Activated T-cell treated with anti-CD3 and anti-CD28 coated beads, Interleukin-2, amount 50 U/mL, for 1 hour (primary cell): Measurements from ENCODE around the gene FBXO31.

ENCODE experiments used
- DNase-seq: peaks from one replicate; pipeline ENCODE4 v3.0.0-alpha.2; 2020

The FBXO31 gene

GRCh38 chr16:87410968-87411367 is 27.4 kb upstream of the FBXO31 start:
- DNase-seq: no peak

- no peak for DNase-seq
Observed at GRCh38 chr16:87410530-87410929, 27.0 kb upstream of the FBXO31 start.

GRCh38 chr16:87409781-87410180 is 26.2 kb upstream of the FBXO31 start:
- DNase-seq: no peak

- no peak for DNase-seq
Observed at GRCh38 chr16:87409153-87409552, 25.6 kb upstream of the FBXO31 start.

GRCh38 chr16:87407511-87408112 is 24.0 kb upstream of the FBXO31 start:
- DNase-seq: no peak

GRCh38 chr16:87406495-87407088 is 23.0 kb upstream of the FBXO31 start:
- DNase-seq: no peak

- no peak for DNase-seq
Observed at GRCh38 chr16:87404764-87405625, 21.4 kb upstream of the FBXO31 start.

- peak; percentile 4 for DNase-seq
Observed at GRCh38 chr16:87395181-87395842, 11.7 kb upstream of the FBXO31 start.

GRCh38 chr16:87393680-87394055 is 10.1 kb upstream of the FBXO31 start:
- DNase-seq: peak; percentile 12

GRCh38 chr16:87392821-87393679 is 9.5 kb upstream of the FBXO31 start:
- DNase-seq: peak; percentile 56

- DNase-seq: peak; percentile 100
Observed at GRCh38 chr16:87391950-87392820, 8.6 kb upstream of the FBXO31 start, which contains the start of gene MAP1LC3B. TSS of gene MAP1LC3B (plus strand) at chr16:87392336. CDS start at chr16:87392428, 92 bp downstream.

GRCh38 chr16:87391324-87391949 is 7.9 kb upstream of the FBXO31 start:
- DNase-seq: no peak

GRCh38 chr16:87390641-87391323 is 7.2 kb upstream of the FBXO31 start:
- peak; percentile 9 for DNase-seq

GRCh38 chr16:87389914-87390313 is 6.3 kb upstream of the FBXO31 start:
- peak; percentile 7 for DNase-seq

GRCh38 chr16:87389245-87389644 is 5.7 kb upstream of the FBXO31 start:
- no peak for DNase-seq

- no peak for DNase-seq
Observed at GRCh38 chr16:87388818-87389134, 5.2 kb upstream of the FBXO31 start.

GRCh38 chr16:87387942-87388817 is 4.6 kb upstream of the FBXO31 start:
- peak; percentile 76 for DNase-seq

- DNase-seq: peak; percentile 16
Observed at GRCh38 chr16:87384875-87385167, 1.2 kb upstream of the FBXO31 start.

- no peak for DNase-seq
Observed at GRCh38 chr16:87384162-87384874, 742 bp upstream of the FBXO31 start.
